ENCODE data around the gene MEGF11. TPM values are rescaled to one million over a fixed set of nuclear protein-coding genes. Genes with fewer than 3 reads are reported as not detected.
A peak's percentile ranks its signal among the peaks of the same experiment; 100 is the strongest.

Gene MEGF11
- polyA plus RNA-seq, 2 of the 4 experiments (the other 2 are of a cell fraction): 0.25 to 0.31 TPM

DNA sequence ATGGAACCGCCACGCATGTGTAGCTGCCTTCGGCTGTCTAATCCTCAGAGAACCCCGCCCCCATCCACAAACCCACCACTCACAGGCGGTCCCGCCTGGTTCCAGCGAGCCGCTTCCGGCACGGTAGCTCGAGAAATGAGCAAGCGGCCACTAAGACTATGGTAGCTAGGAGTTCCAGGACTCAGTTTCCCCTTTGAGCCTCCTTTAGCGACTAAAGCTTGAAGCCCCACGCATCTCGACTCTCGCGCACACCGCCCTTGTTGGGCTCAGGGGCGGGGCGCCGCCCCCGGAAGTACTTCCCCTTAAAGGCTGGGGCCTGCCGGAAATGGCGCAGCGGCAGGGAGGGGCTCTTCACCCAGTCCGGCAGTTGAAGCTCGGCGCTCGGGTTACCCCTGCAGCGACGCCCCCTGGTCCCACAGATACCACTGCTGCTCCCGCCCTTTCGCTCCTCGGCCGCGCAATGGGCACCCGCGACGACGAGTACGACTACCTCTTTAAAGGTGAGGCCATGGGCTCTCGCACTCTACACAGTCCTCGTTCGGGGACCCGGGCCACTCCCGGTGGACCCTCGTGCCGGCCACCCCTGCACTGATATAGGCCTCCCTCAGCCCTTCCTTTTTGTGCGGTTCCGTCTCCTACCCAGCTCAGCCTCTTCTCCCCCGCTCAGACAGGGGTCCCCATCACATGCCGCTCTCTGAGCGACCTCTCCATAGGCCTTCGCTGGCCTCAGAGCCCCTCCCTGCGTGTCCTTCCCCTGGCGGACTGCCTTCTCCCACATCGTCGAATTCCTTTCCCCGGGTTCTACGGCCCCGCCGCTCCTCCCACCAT lies 384.2 kb downstream of the MEGF11 start, which contains the start of gene RAB11A:
TSS of gene RAB11A (plus strand) at position 366 of the 828 bp plus-strand sequence. CDS start at position 461, 95 bp downstream.
- POLR2A ChIA-PET: interaction anchor here (0.5 to 3.6 kb wide), 42 partner anchors 9 to 615 kb away, joined by 3 to 62 read pairs (median 4); partner anchors contain the start of genes DENND4A, DIS3L, HACD3 and INTS14
- peak; percentile 96 to 99 for DNase-seq (ENCODE audit: low read depth in 1 of 2, low spot score in 1 of 2)
- CTCF ChIA-PET: interaction anchor here (0.6 to 6.3 kb wide), 34 partner anchors 9 to 1724 kb away, joined by 3 to 80 read pairs (median 4); partner anchors contain the start of gene INTS14
- peak; percentile 93 to 96 for ATAC-seq
- Histone ChIP-seq H3K4me3 (peak within 1 kb of the TSS; percentile 86), H3K4me2 (peak within 1 kb of the TSS; percentile 89), H3K27ac (peak within 1 kb of the TSS; percentile 91 to 94), H3K9me3 (no peaks in the 10 kb centered on the region), H3K4me1 (peaks cover 26% of the 10 kb centered on the region)
- WGBS (ENCODE audit: missing lambda C conversion rate): 1% methylated on average over 42 of the region's 62 CpGs
- FAIRE-seq: no peak
- TF ChIP-seq, protein P1, sequence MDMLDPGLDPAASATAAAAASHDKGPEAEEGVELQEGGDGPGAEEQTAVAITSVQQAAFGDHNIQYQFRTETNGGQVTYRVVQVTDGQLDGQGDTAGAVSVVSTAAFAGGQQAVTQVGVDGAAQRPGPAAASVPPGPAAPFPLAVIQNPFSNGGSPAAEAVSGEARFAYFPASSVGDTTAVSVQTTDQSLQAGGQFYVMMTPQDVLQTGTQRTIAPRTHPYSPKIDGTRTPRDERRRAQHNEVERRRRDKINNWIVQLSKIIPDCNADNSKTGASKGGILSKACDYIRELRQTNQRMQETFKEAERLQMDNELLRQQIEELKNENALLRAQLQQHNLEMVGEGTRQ (IDR thresholded peaks at IDR 0.05): peak; percentile 8; the same call in 1 of the 2 replicates
- TF ChIP-seq, protein P2, sequence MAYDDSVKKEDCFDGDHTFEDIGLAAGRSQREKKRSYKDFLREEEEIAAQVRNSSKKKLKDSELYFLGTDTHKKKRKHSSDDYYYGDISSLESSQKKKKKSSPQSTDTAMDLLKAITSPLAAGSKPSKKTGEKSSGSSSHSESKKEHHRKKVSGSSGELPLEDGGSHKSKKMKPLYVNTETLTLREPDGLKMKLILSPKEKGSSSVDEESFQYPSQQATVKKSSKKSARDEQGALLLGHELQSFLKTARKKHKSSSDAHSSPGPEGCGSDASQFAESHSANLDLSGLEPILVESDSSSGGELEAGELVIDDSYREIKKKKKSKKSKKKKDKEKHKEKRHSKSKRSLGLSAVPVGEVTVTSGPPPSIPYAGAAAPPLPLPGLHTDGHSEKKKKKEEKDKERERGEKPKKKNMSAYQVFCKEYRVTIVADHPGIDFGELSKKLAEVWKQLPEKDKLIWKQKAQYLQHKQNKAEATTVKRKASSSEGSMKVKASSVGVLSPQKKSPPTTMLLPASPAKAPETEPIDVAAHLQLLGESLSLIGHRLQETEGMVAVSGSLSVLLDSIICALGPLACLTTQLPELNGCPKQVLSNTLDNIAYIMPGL (CRISPR knock-in tag; IDR thresholded peaks at IDR 0.05; ENCODE audit: borderline replicate concordance): peak; percentile 97
- TF ChIP-seq ZFP36 (IDR thresholded peaks at IDR 0.05; ENCODE audit: borderline replicate concordance, partially characterized antibody) (peak; percentile 29), CHD2 (IDR thresholded peaks at IDR 0.05; ENCODE audit: low read length, partially characterized antibody) (peak; percentile 57), CBX2 (IDR thresholded peaks at IDR 0.05; ENCODE audit: borderline replicate concordance, low read depth) (no peak), TFCP2L1 (CRISPR knock-in tag; IDR thresholded peaks at IDR 0.05) (no peak), RAD21 (conservative IDR thresholded peaks at IDR 0.05 in 1 of 2, IDR thresholded peaks at IDR 0.05 in 1 of 2) (peak; percentile 15 to 44; a peak in 3 of 5 replicates), EHMT2 (IDR thresholded peaks at IDR 0.05; ENCODE audit: low read depth) (no peak), FOSL2 (IDR thresholded peaks at IDR 0.05) (no peak), FOSL2 (CRISPR knock-in tag; IDR thresholded peaks at IDR 0.05) (no peak), RCOR1 (IDR thresholded peaks at IDR 0.05; ENCODE audit: low read depth, low read length) (no peak), ZNF302 (CRISPR knock-in tag; IDR thresholded peaks at IDR 0.05) (no peak), EP300 (IDR thresholded peaks at IDR 0.05) (no peak), CEBPB (IDR thresholded peaks at IDR 0.05) (no peak; a peak in 1 of 4 replicates), HEYL (CRISPR knock-in tag; IDR thresholded peaks at IDR 0.05) (no peak), HOXB5 (CRISPR knock-in tag; IDR thresholded peaks at IDR 0.05) (0 out of 2 replicates have a peak, but pooled peaks have one; percentile 44), HOXA7 (CRISPR knock-in tag; IDR thresholded peaks at IDR 0.05) (peak; percentile 54; the same call in 1 of the 2 replicates), NFE2L2 (conservative IDR thresholded peaks at IDR 0.05; ENCODE audit: low read length) (no peak), SMC3 (IDR thresholded peaks at IDR 0.05) (peak; percentile 34), CHD4 (IDR thresholded peaks at IDR 0.05; ENCODE audit: borderline replicate concordance) (no peak), FOXS1 (CRISPR knock-in tag; IDR thresholded peaks at IDR 0.05) (no peak), PHF8 (IDR thresholded peaks at IDR 0.05; ENCODE audit: borderline replicate concordance, low read depth) (peak; percentile 99), NPAS2 (CRISPR knock-in tag; IDR thresholded peaks at IDR 0.05; ENCODE audit: borderline replicate concordance) (no peak), MYC (IDR thresholded peaks at IDR 0.05; ENCODE audit: borderline replicate concordance, low read length) (peak; percentile 96), CBX8 (IDR thresholded peaks at IDR 0.05) (no peak), JUN (IDR thresholded peaks at IDR 0.05) (peak in 1 of 2 experiments; percentile 99; a peak in 4 of 5 replicates)
- TF ChIP-seq, protein P3, sequence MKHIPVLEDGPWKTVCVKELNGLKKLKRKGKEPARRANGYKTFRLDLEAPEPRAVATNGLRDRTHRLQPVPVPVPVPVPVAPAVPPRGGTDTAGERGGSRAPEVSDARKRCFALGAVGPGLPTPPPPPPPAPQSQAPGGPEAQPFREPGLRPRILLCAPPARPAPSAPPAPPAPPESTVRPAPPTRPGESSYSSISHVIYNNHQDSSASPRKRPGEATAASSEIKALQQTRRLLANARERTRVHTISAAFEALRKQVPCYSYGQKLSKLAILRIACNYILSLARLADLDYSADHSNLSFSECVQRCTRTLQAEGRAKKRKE (CRISPR knock-in tag; IDR thresholded peaks at IDR 0.05; ENCODE audit: low read depth): 0 out of 2 replicates have a peak, but pooled peaks have one; percentile 45
- TF ChIP-seq, protein P4, sequence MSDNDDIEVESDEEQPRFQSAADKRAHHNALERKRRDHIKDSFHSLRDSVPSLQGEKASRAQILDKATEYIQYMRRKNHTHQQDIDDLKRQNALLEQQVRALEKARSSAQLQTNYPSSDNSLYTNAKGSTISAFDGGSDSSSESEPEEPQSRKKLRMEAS (IDR thresholded peaks at IDR 0.05): peak; percentile 84
- TF ChIP-seq, protein P5, sequence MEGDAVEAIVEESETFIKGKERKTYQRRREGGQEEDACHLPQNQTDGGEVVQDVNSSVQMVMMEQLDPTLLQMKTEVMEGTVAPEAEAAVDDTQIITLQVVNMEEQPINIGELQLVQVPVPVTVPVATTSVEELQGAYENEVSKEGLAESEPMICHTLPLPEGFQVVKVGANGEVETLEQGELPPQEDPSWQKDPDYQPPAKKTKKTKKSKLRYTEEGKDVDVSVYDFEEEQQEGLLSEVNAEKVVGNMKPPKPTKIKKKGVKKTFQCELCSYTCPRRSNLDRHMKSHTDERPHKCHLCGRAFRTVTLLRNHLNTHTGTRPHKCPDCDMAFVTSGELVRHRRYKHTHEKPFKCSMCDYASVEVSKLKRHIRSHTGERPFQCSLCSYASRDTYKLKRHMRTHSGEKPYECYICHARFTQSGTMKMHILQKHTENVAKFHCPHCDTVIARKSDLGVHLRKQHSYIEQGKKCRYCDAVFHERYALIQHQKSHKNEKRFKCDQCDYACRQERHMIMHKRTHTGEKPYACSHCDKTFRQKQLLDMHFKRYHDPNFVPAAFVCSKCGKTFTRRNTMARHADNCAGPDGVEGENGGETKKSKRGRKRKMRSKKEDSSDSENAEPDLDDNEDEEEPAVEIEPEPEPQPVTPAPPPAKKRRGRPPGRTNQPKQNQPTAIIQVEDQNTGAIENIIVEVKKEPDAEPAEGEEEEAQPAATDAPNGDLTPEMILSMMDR (IDR thresholded peaks at IDR 0.05): peak; percentile 35; the same call in 1 of the 3 replicates
- TF ChIP-seq, protein P6, sequence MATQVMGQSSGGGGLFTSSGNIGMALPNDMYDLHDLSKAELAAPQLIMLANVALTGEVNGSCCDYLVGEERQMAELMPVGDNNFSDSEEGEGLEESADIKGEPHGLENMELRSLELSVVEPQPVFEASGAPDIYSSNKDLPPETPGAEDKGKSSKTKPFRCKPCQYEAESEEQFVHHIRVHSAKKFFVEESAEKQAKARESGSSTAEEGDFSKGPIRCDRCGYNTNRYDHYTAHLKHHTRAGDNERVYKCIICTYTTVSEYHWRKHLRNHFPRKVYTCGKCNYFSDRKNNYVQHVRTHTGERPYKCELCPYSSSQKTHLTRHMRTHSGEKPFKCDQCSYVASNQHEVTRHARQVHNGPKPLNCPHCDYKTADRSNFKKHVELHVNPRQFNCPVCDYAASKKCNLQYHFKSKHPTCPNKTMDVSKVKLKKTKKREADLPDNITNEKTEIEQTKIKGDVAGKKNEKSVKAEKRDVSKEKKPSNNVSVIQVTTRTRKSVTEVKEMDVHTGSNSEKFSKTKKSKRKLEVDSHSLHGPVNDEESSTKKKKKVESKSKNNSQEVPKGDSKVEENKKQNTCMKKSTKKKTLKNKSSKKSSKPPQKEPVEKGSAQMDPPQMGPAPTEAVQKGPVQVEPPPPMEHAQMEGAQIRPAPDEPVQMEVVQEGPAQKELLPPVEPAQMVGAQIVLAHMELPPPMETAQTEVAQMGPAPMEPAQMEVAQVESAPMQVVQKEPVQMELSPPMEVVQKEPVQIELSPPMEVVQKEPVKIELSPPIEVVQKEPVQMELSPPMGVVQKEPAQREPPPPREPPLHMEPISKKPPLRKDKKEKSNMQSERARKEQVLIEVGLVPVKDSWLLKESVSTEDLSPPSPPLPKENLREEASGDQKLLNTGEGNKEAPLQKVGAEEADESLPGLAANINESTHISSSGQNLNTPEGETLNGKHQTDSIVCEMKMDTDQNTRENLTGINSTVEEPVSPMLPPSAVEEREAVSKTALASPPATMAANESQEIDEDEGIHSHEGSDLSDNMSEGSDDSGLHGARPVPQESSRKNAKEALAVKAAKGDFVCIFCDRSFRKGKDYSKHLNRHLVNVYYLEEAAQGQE (IDR thresholded peaks at IDR 0.05): peak; percentile 57; the same call in 1 of the 2 replicates
